Ecto neural progenitor cell (in vitro differentiated cells): Measurements from ENCODE around the gene KRTAP12-1.
"Not testable (repeated sequence)": the region's sequence is repeated elsewhere in the genome, so short reads cannot be mapped to it uniquely, and the experiment has no call there.

Source experiments
- DNase-seq: peaks from one replicate; pipeline ENCODE4 v3.0.0-alpha.2; 2018; ENCODE audit warnings: low spot score

KRTAP12-1 gene

DNA sequence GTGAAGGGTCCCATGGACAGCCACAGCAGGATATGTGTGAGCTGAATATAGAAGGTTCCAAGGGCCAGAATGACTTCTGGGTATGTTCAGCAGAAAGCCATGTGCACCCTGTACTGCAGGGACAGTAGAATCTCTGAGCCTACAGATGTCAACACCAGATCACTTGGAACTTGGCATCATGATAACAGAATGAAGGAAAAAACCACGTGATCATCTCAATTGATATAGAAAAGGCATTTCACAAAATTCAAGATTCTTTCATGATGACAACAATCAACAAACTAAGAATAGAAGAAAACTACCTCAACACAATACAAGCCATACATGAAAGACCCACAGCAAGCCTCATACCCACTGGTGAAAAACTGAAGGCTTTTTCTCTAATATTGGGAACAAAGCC, 14.4 kb downstream of the KRTAP12-1 start:
- no peak for DNase-seq

DNA sequence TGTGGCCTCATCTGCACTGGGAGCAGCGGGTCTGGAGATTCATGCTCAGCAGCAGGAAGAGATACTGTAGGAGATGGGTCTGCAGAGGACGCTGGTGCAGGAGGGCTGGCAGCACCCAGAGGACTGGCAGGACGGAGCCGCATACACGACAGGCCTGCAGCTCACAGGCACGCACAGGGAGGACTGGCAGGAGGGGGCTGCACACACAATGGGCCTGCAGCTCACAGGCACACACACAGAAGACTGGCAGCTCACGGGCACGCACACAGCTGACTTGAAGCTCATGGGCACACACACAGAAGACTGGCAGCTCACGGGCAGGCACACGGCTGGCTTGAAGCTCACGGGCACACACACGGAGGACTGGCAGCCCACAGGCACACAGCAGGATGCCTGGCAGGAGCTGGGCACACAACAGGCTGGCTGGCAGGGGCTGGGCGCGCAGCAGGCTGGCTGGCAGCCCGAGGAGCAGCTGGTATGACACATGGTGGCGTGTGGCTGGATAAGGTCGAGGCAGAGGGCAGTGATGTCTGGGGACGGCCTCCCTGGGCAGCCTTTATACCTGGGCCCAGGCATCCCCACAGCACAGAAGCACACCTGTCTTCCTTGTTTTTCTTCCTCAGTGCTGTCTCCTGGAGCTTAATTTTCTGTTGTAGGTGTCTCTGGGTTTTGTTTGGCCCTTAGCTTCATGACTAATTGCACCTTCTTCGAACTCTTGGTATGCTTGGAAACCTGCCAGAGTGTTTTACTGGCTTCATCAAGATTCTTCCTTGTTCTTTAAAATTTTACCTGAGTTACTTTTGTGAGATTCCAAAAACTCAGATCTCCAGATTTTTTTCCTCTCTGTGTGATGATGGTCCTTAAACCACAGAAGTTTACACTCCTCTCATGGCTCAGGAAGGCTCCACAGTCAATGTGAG, 15.3 kb downstream of the KRTAP12-1 start, which contains the start of gene KRTAP12-2:
TSS of gene KRTAP12-2 (minus strand) at position 527 of the 920 bp plus-strand sequence. CDS start at position 486, 41 bp downstream.
- DNase-seq = no peak

- no peak for DNase-seq
Measured at GRCh38 chr21:44664691-44665090, 17.3 kb downstream of the KRTAP12-1 start.

DNA sequence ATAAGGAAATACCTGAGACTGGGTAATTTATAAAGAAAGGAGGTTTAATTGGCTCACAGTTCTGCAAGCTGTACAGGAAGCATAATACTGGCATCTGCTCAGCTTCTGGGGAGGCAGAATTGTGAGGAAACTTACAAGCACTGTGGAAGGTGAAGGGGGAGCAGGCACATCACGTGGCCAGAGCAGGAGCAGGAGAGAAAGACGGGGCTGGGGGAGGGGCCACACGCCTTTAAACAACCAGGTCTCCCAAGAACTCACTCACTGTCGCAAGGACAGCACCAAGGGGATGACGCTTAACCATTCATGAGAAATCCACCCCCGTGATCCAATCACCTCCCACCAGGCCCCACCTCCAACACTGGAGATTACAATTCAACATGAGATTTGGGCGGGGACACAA, 20.4 kb downstream of the KRTAP12-1 start:
- DNase-seq = not testable (repeated sequence)

- no peak for DNase-seq
Measured at GRCh38 chr21:44658913-44659595, 22.9 kb downstream of the KRTAP12-1 start.

- no peak for DNase-seq
Measured at GRCh38 chr21:44658541-44658910, 23.4 kb downstream of the KRTAP12-1 start.

GRCh38 chr21:44657635-44658540, 24.1 kb downstream of the KRTAP12-1 start, which contains the start of gene KRTAP12-3:
KRTAP12-3 (plus strand) TSS chr21:44657932; CDS start chr21:44657980, 48 bp downstream.
- no peak for DNase-seq

DNA sequence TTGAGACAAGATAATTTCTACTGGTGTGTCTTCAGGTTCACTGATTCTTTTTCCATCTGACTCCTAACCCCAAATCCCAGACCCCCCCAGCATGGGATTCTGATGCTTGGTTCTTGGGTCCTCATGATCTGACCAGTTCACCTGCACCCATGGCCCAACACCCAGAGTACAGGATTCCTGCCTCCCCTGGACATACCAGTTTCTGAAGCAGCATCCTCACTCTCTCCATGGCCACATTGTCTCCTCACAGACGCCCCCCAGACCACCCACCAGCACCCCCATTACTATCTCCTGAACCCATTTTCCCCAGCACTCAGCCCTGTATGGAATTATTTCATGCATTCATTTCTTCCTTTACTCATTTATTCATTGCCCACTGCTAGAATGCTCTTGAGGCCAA, 25.1 kb downstream of the KRTAP12-1 start:
- no peak for DNase-seq

- no peak for DNase-seq
Measured at GRCh38 chr21:44654576-44655175, 27.3 kb downstream of the KRTAP12-1 start, which contains the start of gene KRTAP12-4. KRTAP12-4 (minus strand) TSS chr21:44654659; CDS start chr21:44654614, 45 bp downstream.

GRCh38 chr21:44653656-44654575, 28.0 kb downstream of the KRTAP12-1 start:
- no peak for DNase-seq

GRCh38 chr21:44653123-44653522, 28.8 kb downstream of the KRTAP12-1 start:
- no peak for DNase-seq

DNA sequence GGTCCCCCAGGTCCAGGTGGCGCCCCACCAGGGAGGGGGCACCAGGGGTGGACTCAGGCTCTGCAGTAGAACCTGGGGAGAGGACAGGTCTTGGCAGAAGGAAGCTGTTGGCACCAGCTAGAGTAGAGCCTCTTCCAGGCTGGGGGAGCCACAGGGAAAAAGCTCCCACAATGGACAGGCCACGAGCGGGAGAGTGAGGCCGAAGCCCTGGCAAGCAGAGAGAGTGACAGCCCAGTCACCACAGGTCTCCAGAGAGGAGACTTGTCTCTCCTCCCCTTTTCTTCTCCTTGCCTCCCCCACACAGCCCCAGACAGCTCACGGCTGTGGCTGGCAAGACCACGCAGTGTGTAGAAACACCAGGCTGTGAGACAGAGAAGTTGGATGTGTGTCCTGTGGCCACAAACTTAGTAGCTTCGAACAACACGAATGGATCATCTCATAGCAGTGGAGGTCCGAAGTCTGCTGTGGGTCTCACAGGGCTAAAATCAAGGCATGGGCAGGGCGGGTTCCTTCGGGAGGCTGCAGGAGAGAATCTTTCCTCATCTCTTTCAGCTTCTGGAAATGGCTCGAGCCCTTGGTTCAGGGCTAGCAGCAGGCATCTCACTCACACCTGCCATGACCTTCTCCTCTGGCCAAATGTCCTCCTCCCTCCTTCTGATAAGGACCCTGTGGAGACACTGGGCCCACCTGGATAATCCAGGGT, 30.8 kb downstream of the KRTAP12-1 start:
- no peak for DNase-seq

GRCh38 chr21:44650265-44650972, 31.5 kb downstream of the KRTAP12-1 start:
- DNase-seq = no peak

- no peak for DNase-seq
Measured at GRCh38 chr21:44649521-44650100, 32.4 kb downstream of the KRTAP12-1 start.

- peak; percentile 48 for DNase-seq
Measured at GRCh38 chr21:44648557-44649311, 33.2 kb downstream of the KRTAP12-1 start.

GRCh38 chr21:44647222-44647552, 34.8 kb downstream of the KRTAP12-1 start:
- peak; percentile 54 for DNase-seq

DNA sequence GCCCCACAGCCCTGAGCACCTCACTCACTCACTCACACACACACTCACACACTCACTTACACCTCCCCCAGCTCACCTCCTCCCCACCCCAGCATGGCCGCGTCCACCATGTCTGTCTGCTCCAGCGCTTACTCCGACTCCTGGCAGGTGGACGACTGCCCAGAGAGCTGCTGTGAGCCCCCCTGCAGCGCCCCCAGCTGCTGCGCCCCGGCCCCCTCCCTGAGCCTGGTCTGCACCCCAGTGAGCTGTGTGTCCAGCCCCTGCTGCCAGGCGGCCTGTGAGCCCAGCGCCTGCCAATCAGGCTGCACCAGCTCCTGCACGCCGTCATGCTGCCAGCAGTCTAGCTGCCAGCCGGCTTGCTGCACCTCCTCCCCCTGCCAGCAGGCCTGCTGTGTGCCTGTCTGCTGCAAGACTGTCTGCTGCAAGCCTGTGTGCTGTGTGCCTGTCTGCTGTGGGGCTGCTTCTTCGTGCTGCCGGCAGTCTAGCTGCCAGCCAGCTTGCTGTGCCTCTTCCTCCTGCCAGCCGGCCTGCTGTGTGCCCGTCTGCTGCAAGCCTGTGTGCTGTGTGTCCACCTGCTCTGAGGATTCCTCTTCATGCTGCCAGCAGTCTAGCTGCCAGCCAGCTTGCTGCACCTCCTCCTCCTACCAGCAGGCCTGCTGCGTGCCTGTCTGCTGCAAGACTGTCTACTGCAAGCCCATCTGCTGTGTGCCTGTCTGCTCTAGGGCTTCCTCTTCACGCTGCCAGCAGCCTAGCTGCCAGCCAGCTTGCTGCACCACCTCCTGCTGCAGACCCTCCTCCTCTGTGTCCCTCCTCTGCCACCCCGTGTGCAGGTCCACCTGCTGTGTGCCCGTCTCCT, 35.4 kb downstream of the KRTAP12-1 start, which contains the start of gene KRTAP10-11:
TSS of gene KRTAP10-11 (plus strand) at position 49 of the 856 bp plus-strand sequence. CDS start at position 94, 45 bp downstream.
- DNase-seq = not testable (repeated sequence)
